DND-41 (cell line): ENCODE results near the gene MCFD2.

Source experiments
- EZH2 ChIP-seq: IDR thresholded peaks from 3 replicates; pipeline ENCODE4 v1.6.1; 2012; ENCODE audit warnings: borderline replicate concordance, low read depth, mild to moderate bottlenecking, moderate library complexity, low read length, inconsistent platforms; ENCODE audit not compliant: severe bottlenecking
- TF ChIP-seq, protein P1 (sequence below): IDR thresholded peaks from 2 replicates; pipeline ENCODE4 v1.5.1; 2012; ENCODE audit warnings: borderline replicate concordance, low read length, moderate library complexity, mild to moderate bottlenecking; ENCODE audit not compliant: poor library complexity, severe bottlenecking; ENCODE audit errors: extremely low read depth

DNA sequence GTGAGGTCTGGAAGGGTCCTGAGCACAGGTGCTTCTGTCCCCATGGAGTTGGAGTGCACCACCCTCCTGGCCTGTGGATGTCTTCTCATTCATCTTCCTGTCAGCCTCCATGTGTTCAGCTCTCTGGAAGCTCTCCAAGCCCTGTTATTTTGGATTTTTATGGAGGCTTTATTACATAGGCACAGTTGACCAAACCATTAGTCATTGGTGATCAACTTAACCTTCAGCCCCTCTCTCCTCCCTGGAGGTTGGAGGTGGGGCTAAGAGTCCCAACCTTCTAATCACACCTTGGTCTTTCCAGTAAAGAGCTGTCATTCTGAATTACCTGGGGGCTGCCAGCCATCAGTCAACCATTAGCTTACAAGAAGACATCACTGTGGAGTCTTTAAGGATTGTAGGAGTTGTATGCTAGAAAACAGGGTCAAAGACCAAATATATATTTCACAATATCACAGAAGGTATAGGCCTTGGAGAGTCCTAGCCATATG lies 7.5 kb upstream of the MCFD2 start:
- TF ChIP-seq, protein P1, sequence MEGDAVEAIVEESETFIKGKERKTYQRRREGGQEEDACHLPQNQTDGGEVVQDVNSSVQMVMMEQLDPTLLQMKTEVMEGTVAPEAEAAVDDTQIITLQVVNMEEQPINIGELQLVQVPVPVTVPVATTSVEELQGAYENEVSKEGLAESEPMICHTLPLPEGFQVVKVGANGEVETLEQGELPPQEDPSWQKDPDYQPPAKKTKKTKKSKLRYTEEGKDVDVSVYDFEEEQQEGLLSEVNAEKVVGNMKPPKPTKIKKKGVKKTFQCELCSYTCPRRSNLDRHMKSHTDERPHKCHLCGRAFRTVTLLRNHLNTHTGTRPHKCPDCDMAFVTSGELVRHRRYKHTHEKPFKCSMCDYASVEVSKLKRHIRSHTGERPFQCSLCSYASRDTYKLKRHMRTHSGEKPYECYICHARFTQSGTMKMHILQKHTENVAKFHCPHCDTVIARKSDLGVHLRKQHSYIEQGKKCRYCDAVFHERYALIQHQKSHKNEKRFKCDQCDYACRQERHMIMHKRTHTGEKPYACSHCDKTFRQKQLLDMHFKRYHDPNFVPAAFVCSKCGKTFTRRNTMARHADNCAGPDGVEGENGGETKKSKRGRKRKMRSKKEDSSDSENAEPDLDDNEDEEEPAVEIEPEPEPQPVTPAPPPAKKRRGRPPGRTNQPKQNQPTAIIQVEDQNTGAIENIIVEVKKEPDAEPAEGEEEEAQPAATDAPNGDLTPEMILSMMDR: no peak
- no peak for TF ChIP-seq EZH2
